ENCODE measurements around the gene FBXL19. TPM values are rescaled to one million over a fixed set of nuclear protein-coding genes. Genes with fewer than 3 reads are reported as not detected.

Gene FBXL19
- total and polyA plus RNA-seq, 9 of the 15 experiments (the other 6 are each of a cell fraction or from before 2014, with no cell fraction given), result 0.13 to 48.0 (median 13.5) TPM; not detected in 1

DNA sequence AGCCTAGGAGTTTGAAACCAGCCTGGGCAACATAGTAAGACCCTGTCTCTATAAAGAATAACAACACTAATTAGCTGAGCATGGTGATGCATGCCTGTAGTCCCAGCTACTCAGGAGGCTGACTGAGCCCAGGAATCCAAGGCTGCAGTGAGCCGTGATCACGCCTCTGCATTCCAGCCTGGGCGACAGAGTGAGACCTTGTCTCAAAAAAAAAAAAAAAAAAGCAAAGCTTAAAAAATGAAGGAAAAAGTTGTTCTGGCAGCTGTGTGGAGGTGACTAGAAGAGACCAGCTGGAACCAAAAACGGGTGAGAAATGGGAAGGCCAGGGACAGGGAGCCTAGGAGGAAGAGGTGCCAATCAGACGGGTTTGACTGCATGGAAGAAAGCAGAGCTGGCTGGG is 33.7 kb upstream of the FBXL19 start:
- DNase-seq (ENCODE audit: extremely low read depth in 1 of 4, low spot score in 3 of 4), result no peak
- Histone ChIP-seq H3K4me2 (ENCODE audit: insufficient read depth, low read length) (no peak overlapping the region), H3K36me3 (ENCODE audit: control insufficient read depth, insufficient read depth, low read length) (peaks cover 58% of the 10 kb centered on the region; the same call in 2 of the 3 replicates), H3K79me2 (ENCODE audit: control insufficient read depth, insufficient read depth, low read length) (peaks cover 19% of the 10 kb centered on the region), H3K9ac (ENCODE audit: insufficient read depth in 1 of 2, low read depth in 2 of 2, low read length in 2 of 2) (no peak overlapping the region), H2AFZ (ENCODE audit: low read depth, low read length) (no peak overlapping the region), H3K4me1 (replicated peaks in 1 of 2; ENCODE audit: control insufficient read depth in 2 of 2, insufficient read depth in 2 of 2, low read length in 2 of 2) (peaks cover 16 to 27% of the 10 kb centered on the region in 2 experiments), H3K9me3 (replicated peaks; ENCODE audit: control insufficient read depth, insufficient read depth, low read depth, low read length) (no peaks in the 10 kb centered on the region), H3K27me3 (ENCODE audit: control insufficient read depth in 2 of 2, insufficient read depth in 2 of 2, low read length in 2 of 2) (no peaks in the 10 kb centered on the region), H3K27ac (ENCODE audit: extremely low read depth, low read depth, low read length) (no peak overlapping the region), H3K9me1 (ENCODE audit: control insufficient read depth, insufficient read depth, low read length) (no peaks in the 10 kb centered on the region), H4K20me1 (replicated peaks; ENCODE audit: control insufficient read depth, insufficient read depth, low read length) (no peaks in the 10 kb centered on the region), H3K4me3 (no peak overlapping the region)
- ChIA-PET CTCF (ENCODE audit: low intra/inter-chr PET ratio) (no interaction called here), POLR2A (interaction anchor here (0.6 to 1.0 kb wide), 2 partner anchors 17 to 232 kb away, joined by 3 read pairs; no protein-coding TSS in a partner anchor)
- intact Hi-C loops (cut with micrococcal nuclease) (no loop called here), in situ Hi-C loops (cut with MboI) (no loop called here)
- BruUV-seq (replicated peaks), result no TSS peak
- no peak for ATAC-seq
- 79% methylated on average over 5 of the region's 5 CpGs for WGBS (ENCODE audit: insufficient coverage, low coverage, missing lambda C conversion rate)
- FAIRE-seq, result no peak
- no peak for TF ChIP-seq ZKSCAN8 (CRISPR knock-in tag; IDR thresholded peaks at IDR 0.05)
- TF ChIP-seq KLF1 (tag; IDR thresholded peaks at IDR 0.05), result no peak
- TF ChIP-seq FOXK1 (CRISPR knock-in tag; IDR thresholded peaks at IDR 0.05; ENCODE audit: borderline replicate concordance), result no peak
- TF ChIP-seq, protein P1, sequence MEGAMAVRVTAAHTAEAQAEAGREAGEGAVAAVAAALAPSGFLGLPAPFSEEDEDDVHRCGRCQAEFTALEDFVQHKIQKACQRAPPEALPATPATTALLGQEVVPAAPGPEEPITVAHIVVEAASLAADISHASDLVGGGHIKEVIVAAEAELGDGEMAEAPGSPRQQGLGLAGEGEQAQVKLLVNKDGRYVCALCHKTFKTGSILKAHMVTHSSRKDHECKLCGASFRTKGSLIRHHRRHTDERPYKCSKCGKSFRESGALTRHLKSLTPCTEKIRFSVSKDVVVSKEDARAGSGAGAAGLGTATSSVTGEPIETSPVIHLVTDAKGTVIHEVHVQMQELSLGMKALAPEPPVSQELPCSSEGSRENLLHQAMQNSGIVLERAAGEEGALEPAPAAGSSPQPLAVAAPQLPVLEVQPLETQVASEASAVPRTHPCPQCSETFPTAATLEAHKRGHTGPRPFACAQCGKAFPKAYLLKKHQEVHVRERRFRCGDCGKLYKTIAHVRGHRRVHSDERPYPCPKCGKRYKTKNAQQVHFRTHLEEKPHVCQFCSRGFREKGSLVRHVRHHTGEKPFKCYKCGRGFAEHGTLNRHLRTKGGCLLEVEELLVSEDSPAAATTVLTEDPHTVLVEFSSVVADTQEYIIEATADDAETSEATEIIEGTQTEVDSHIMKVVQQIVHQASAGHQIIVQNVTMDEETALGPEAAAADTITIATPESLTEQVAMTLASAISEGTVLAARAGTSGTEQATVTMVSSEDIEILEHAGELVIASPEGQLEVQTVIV (CRISPR knock-in tag; IDR thresholded peaks at IDR 0.05; ENCODE audit: borderline replicate concordance), result no peak
- TF ChIP-seq POLR2A (conservative IDR thresholded peaks at IDR 0.05), result no peak
- TF ChIP-seq SRSF3 (IDR thresholded peaks at IDR 0.05; ENCODE audit: insufficient read depth, low read length), result no peak
- TF ChIP-seq, protein P2, sequence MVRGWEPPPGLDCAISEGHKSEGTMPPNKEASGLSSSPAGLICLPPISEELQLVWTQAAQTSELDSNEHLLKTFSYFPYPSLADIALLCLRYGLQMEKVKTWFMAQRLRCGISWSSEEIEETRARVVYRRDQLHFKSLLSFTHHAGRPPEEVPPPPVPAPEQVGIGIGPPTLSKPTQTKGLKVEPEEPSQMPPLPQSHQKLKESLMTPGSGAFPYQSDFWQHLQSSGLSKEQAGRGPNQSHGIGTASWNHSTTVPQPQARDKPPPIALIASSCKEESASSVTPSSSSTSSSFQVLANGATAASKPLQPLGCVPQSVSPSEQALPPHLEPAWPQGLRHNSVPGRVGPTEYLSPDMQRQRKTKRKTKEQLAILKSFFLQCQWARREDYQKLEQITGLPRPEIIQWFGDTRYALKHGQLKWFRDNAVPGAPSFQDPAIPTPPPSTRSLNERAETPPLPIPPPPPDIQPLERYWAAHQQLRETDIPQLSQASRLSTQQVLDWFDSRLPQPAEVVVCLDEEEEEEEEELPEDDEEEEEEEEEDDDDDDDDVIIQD (CRISPR knock-in tag; IDR thresholded peaks at IDR 0.05), result no peak

Data from K562 (cell line).